Superior temporal gyrus (tissue), 1 donor: ENCODE data around the gene GPRIN2.
"Not testable (repeated sequence)": the region's sequence is repeated elsewhere in the genome, so short reads cannot be mapped to it uniquely, and the experiment has no call there.

ENCODE experiments used
- DNase-seq: peaks from one replicate; pipeline ENCODE4 v3.0.0-alpha.2; 2016; ENCODE audit errors: extremely low spot score

GPRIN2 gene

DNA sequence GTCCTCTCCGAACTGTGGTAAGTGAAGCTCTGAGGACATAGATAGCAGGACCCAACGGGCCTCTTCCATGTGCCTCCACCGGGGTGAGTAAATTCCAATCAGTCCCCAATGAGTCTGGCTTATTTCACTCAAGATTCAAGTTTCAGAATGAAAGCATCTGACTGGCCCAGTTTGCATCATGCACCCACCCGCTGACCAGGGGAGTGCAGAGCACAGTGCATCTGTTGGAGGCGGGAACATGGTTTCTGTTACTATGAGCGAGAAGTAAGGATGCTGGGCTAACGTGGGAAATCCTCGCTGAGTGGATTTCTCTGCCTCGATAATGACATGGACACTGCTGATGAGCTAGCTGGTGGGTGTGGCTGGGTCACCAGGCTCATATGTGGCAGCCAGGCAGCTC, 10.7 kb upstream of the GPRIN2 start:
- not testable (repeated sequence) for DNase-seq

DNA sequence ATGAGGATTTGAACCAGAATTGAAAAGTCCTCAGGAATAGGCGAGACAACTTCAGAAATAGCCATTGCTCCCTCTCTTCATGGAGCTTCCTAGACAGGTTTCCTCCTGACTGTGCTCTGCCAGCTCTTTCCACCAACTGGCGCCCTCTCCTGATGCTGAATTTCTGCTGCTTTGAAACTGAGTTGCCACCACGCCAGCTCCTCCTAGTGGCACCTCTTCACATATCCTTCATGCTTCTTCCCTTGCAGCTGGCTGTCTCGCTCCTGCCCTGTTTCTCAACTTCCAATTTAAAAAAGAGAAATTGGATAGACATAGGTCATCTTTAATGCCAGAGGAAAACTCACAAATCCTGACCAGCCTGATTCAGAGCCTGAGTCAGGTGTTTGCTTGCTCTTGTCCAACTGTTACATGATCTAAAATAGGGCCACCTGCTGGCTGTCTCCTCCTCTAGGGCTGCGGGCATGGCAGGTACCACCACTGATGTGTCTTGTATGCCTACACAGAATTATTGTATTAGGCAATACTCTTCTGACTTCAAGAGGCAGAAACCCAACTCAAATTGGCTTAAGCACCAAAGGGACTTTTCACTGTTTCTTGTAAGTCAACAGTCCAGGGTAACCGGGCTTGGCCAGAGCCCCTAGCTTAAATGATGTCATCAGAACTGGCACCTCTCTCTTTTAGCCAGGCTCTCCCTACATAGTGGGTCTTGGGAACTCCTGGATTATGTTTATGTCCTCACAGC, 9.3 kb upstream of the GPRIN2 start:
- DNase-seq = peak; percentile 81

DNA sequence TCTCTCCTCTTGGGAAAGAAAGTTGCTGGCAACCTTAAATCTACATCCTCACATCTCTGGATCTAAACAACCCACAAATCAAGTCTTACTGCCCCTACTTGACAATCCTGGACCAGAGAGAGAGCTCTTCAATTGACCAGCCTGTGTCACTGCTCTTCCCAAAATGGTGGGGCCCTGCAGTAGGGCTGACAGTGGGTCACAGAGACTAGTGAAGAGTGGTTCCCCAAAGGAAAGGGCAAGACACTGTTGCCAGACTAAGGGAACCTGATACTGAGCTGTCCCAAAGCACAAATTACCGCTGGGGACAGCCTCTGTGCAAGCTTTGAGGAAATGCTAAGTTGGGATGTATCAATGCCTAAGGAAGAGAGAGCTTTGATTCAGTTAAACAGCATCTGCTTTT, 4.5 kb upstream of the GPRIN2 start:
- DNase-seq = no peak

DNA sequence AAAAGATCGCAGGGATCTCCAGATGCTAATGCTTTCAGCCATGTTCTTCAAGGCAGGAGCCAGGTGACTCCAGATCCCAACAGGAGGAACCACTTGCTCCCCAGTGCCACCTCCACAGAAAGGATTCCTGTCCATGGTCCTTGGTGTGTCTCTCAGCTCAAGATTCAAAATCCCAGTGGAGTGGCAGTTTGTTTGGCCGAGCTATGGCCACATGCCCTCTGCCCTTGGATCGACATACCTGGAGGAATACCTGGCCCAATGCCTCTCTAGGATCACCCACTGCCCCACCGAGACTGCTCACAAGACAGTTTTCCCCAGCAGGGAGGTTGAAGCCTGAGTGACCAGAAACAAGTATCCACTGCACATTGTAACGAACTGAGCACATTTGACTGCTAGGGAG, 3.9 kb upstream of the GPRIN2 start:
- DNase-seq = no peak

DNA sequence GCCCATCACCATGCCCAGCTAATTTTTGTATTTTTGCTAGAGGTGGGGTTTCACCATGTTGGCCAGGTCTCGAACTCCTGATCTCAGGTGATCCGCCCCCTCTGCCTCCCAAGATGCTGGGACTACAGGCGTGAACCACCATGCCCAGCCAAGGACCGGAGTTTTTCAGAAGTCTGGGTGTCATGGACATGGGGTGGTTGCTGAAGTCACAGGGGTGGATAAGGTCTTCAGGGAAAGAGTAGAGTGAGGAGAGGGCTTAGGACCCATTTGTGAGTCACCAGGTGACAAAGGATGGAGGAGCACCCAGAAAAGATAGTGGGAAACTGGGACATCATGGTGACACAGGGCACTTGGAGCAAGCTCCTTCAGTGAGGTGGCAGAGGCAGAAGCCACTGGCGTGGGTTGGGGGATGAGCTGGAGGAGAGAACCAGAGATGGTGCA, 2.8 kb upstream of the GPRIN2 start:
- DNase-seq = no peak

DNA sequence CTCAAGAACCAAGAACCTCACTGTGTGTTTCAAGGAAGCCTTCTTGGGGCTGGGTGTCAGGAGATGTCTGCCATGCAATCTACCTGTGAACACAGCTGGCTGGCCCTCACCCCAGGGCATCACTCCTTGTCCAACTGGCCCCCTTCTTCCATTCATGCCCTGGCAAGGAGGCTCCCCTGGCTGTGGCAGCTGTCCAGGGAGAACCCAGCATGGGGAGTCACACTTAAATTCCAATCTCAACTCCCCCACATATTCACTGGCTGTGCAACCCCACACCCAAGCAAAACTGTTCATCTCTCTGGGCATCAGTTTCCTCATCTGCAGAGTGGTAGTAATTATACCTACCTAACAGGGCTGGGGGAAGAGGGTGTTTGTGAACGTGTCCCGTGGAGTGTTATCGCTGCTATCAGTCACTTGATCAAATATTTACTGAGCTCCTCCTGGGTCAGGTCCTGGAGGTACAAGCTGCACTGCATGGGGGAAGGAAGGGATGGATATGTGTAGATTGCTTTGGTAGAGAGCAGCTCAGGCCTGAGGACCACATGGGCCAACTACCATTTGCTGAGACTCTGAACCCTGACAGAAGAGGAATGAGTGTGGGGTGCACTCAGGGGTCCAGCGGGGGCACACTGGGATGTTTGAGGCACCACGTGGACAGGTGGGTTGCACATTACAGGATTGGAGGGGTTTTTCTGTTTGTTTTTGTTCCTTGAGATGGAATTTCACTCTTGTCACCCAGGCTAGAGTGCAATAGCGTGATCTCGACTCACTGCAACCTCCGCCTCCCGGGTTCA, 2.1 kb upstream of the GPRIN2 start:
- DNase-seq = no peak

GRCh38 chr10:46558122-46558391, 1.6 kb upstream of the GPRIN2 start:
- no peak for DNase-seq

- DNase-seq = no peak
Measured at GRCh38 chr10:46557319-46558121, 1.1 kb upstream of the GPRIN2 start.

DNA sequence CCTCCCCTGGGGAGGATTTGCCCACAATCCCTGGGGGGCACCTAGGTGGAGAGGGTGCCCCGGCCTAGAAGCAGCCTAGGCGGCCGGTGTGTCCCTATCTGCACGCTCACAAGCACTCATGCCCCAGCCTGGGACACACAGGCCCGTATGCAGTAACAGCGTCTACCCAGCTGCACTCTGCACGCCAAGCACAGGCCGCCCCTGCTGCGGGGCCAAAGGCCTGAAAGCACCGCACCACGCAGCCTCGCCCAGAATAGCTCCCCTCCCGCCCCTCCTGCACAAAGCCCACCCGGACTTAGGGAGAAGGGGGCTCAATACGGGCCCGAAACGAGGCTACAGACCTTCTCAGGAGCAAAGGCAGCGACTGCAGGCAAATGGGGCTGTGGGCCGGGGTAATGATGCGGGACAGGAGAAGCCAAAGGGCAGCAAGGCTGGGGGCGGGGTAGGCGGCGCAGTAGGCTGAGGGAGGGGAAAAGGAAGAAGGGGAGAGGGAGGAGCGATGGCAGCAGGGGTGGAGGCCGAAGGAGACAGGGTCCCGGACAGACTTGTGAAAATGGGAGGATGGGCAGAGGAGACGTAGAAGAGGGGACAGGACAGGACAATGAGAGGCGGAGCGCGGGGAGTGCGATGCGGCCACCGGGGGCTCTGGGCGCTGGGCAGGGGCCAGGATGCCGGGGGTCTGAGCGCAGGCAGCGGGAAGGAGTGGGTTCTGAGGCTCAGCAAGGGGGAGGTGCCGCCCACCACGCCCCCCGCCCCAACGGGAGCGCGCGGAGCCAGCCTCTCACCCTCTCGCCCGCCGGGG, 544 bp downstream of the GPRIN2 start:
- DNase-seq = no peak

DNA sequence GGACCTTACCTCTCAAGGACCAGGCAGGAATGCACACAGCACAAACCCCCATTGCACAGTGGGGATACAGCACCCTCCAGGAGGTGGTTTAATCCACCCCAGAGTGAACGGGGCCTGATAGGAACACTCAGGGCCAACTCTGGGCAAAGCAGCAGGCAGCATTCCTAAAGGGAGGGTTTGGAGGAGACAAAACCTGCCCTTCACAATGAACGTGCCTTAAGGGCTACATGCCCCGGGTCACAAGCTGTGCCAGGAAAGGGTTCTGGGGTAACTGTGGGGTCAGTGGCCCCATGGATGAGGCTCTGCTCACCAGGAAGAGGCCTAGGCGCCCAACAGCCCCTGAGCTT, 1.1 kb downstream of the GPRIN2 start:
- DNase-seq = no peak

GRCh38 chr10:46554166-46554781, 2.2 kb downstream of the GPRIN2 start:
- no peak for DNase-seq

DNA sequence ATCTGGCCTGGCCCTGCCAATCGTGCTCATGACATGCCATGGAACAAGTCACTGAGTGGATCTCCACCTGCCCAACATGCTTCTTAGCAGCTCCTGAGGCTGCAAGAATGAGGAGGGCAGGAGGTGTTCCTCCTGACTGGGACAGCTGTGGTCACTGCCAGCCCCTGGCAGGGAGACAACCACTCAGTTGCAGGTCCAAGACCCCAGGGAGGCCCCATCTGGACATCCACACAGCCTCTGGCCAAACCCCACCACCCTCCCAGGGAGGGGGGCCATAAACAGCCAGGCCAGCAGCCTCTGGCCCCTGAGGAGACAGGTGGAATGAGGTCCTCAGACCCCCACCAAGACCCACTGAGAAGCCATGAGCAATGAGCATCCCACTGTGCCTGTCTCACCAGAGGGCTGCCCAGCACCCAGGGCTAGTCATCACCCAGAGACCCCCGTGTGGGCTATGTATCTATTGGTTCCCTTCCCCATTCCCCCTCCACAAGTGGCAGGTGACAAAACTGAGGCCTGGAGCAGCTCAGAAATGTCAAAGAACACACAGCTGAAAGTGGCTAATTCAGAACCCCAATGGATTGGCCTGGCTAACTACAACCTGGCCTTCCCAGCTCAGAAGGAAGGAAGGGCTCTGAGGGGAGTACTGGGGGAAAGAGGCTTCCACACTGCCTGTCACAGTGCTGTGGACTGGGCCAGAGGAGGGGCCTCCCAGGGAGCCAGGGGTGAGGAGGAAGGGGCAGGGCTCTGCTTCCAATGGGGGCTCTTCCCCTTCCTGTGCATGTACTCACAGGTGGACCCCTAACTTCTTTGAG, 3.0 kb downstream of the GPRIN2 start:
- no peak for DNase-seq

GRCh38 chr10:46552526-46553237, 3.8 kb downstream of the GPRIN2 start:
- no peak for DNase-seq

GRCh38 chr10:46551701-46552525, 4.5 kb downstream of the GPRIN2 start:
- no peak for DNase-seq

DNA sequence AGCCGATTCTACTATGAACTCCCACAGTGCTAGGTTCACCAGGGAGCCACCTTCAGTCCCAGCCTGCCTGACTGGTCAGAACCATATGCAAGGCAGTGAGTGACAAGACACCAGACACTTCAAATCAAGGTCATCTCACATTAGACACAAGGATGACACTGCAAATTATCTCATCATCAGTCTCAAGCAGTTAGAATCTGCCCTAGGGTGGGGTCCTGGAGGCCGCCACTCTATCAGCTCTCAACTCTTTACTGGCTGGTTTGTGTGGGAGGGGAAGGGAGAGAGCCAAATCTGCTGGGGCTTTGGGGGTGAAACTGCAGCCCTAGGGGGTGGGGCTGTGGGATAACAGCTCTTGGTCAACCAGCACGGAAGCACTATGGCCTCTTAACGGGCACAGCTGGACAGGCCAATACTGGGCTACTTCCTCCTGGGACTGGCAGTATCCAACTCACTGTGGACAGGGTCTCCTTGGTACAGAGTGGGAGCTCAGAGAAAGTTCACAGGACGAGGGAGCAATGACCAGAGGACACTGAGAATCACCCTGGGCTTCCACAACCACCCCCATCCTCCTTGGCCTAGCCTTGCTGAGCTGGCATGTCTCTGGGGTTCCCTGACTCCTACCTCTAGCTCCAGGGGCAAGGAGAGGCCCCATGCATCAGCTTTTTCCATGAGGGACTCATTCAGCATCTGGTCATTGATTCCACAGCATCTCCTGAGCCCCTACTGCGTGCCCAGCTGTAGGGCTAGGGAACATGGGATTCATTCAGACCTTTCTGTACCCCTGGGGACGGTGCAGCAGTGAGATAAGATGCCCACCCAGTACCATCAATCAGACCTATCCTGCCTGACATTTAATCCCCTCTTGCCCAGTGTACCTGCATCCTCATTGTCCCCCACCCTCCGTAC, 5.4 kb downstream of the GPRIN2 start:
- no peak for DNase-seq

- no peak for DNase-seq
Measured at GRCh38 chr10:46550076-46550790, 6.2 kb downstream of the GPRIN2 start.
